Measurements from ENCODE around the gene CCDC126.

Gene CCDC126

GRCh38 chr7:23628370-23628769 lies 31.2 kb downstream of the CCDC126 start:
- H3K36me3 ChIP-seq (ENCODE audit: control insufficient read depth in 2 of 2, insufficient read depth in 1 of 2, low read length in 2 of 2) = peaks cover 0 to 3% of the 10 kb centered on the region in 2 experiments; a peak in 2 of 3 replicates
- no peak overlapping the region for H3K4me3 ChIP-seq (ENCODE audit: low read depth, low read length)
- TF ChIP-seq GLI4 (tag by site-specific recombination; IDR thresholded peaks at IDR 0.05) (no peak), PRDM1 (tag by site-specific recombination; IDR thresholded peaks at IDR 0.05) (no peak), PRDM4 (tag by site-specific recombination; IDR thresholded peaks at IDR 0.05) (no peak), ZNF133 (tag by site-specific recombination; IDR thresholded peaks at IDR 0.05) (no peak), ZNF555 (tag by site-specific recombination; conservative IDR thresholded peaks at IDR 0.05) (no peak), HOXD13 (CRISPR knock-in tag; IDR thresholded peaks at IDR 0.05; ENCODE audit: borderline replicate concordance) (no peak), OVOL3 (tag by site-specific recombination; IDR thresholded peaks at IDR 0.05) (no peak), OSR2 (tag by site-specific recombination; IDR thresholded peaks at IDR 0.05) (no peak), ZNF837 (tag by site-specific recombination; IDR thresholded peaks at IDR 0.05) (no peak)
- TF ChIP-seq, protein P1, sequence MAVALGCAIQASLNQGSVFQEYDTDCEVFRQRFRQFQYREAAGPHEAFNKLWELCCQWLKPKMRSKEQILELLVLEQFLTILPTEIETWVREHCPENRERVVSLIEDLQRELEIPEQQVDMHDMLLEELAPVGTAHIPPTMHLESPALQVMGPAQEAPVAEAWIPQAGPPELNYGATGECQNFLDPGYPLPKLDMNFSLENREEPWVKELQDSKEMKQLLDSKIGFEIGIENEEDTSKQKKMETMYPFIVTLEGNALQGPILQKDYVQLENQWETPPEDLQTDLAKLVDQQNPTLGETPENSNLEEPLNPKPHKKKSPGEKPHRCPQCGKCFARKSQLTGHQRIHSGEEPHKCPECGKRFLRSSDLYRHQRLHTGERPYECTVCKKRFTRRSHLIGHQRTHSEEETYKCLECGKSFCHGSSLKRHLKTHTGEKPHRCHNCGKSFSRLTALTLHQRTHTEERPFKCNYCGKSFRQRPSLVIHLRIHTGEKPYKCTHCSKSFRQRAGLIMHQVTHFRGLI (tag by site-specific recombination; IDR thresholded peaks at IDR 0.05) = no peak
- TF ChIP-seq, protein P2, sequence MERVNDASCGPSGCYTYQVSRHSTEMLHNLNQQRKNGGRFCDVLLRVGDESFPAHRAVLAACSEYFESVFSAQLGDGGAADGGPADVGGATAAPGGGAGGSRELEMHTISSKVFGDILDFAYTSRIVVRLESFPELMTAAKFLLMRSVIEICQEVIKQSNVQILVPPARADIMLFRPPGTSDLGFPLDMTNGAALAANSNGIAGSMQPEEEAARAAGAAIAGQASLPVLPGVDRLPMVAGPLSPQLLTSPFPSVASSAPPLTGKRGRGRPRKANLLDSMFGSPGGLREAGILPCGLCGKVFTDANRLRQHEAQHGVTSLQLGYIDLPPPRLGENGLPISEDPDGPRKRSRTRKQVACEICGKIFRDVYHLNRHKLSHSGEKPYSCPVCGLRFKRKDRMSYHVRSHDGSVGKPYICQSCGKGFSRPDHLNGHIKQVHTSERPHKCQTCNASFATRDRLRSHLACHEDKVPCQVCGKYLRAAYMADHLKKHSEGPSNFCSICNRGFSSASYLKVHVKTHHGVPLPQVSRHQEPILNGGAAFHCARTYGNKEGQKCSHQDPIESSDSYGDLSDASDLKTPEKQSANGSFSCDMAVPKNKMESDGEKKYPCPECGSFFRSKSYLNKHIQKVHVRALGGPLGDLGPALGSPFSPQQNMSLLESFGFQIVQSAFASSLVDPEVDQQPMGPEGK (tag by site-specific recombination; IDR thresholded peaks at IDR 0.05) = no peak
- H3K9me3 ChIP-seq (ENCODE audit: control insufficient read depth, insufficient read depth, low read depth, low read length) = no peaks in the 10 kb centered on the region
- CTCF ChIA-PET = no interaction called here
- no peaks in the 10 kb centered on the region for H3K4me1 ChIP-seq (ENCODE audit: control insufficient read depth, insufficient read depth, low read length)
- POLR2A ChIA-PET = no interaction called here
- no peak overlapping the region for H3K27ac ChIP-seq (ENCODE audit: extremely low read depth, low read depth, low read length)

DNA sequence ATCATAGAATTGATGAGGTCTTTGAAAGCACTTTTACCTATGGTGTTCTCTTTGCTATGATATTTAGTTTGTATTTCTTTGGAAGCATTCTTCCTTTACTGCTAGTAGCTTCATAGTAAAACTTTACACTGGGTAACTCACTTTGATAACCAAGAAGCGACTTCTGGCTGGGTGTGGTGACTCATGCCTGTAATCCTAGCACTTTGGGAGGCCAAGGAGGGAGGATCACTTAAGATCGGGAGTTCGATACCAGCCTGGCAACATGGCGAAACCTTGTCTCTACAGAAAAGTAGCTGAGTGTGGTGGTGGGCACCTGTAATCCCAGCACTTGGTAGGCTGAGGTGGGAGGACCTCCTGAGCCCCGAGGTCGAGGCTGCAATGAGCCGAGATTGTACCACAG lies 36.2 kb downstream of the CCDC126 start:
- peaks cover 0 to 2% of the 10 kb centered on the region in 2 experiments; a peak in 1 of 3 replicates for H3K36me3 ChIP-seq (ENCODE audit: control insufficient read depth in 2 of 2, insufficient read depth in 1 of 2, low read length in 2 of 2)
- TF ChIP-seq, protein P3, sequence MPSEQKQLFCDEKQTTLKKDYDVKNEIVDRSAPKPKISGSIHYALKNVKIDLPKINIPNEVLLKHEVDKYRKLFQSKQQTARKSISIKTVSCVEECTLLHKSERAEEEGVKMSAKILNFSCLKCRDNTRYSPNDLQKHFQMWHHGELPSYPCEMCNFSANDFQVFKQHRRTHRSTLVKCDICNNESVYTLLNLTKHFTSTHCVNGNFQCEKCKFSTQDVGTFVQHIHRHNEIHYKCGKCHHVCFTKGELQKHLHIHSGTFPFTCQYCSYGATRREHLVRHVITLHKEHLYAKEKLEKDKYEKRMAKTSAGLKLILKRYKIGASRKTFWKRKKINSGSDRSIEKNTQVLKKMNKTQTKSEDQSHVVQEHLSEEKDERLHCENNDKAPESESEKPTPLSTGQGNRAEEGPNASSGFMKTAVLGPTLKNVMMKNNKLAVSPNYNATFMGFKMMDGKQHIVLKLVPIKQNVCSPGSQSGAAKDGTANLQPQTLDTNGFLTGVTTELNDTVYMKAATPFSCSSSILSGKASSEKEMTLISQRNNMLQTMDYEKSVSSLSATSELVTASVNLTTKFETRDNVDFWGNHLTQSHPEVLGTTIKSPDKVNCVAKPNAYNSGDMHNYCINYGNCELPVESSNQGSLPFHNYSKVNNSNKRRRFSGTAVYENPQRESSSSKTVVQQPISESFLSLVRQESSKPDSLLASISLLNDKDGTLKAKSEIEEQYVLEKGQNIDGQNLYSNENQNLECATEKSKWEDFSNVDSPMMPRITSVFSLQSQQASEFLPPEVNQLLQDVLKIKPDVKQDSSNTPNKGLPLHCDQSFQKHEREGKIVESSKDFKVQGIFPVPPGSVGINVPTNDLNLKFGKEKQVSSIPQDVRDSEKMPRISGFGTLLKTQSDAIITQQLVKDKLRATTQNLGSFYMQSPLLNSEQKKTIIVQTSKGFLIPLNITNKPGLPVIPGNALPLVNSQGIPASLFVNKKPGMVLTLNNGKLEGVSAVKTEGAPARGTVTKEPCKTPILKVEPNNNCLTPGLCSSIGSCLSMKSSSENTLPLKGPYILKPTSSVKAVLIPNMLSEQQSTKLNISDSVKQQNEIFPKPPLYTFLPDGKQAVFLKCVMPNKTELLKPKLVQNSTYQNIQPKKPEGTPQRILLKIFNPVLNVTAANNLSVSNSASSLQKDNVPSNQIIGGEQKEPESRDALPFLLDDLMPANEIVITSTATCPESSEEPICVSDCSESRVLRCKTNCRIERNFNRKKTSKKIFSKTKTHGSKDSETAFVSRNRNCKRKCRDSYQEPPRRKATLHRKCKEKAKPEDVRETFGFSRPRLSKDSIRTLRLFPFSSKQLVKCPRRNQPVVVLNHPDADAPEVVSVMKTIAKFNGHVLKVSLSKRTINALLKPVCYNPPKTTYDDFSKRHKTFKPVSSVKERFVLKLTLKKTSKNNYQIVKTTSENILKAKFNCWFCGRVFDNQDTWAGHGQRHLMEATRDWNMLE (tag by site-specific recombination; conservative IDR thresholded peaks at IDR 0.05; ENCODE audit: low read depth) = no peak
- TF ChIP-seq ZSCAN16 (tag by site-specific recombination; IDR thresholded peaks at IDR 0.05) = no peak
- TF ChIP-seq ZNF621 (tag by site-specific recombination; IDR thresholded peaks at IDR 0.05) = no peak
- TF ChIP-seq, protein P4, sequence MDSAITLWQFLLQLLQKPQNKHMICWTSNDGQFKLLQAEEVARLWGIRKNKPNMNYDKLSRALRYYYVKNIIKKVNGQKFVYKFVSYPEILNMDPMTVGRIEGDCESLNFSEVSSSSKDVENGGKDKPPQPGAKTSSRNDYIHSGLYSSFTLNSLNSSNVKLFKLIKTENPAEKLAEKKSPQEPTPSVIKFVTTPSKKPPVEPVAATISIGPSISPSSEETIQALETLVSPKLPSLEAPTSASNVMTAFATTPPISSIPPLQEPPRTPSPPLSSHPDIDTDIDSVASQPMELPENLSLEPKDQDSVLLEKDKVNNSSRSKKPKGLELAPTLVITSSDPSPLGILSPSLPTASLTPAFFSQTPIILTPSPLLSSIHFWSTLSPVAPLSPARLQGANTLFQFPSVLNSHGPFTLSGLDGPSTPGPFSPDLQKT (IDR thresholded peaks at IDR 0.05; ENCODE audit: borderline replicate concordance, low read depth, low read length) = no peak
- no peak for TF ChIP-seq ZNF677 (tag by site-specific recombination; IDR thresholded peaks at IDR 0.05)
- TF ChIP-seq ZNF138 (tag by site-specific recombination; IDR thresholded peaks at IDR 0.05; ENCODE audit: borderline replicate concordance) = no peak
- no peak for TF ChIP-seq TCF7L2 (IDR thresholded peaks at IDR 0.05; ENCODE audit: borderline replicate concordance, low read depth, low read length)
- no peak for TF ChIP-seq ZXDB (tag by site-specific recombination; IDR thresholded peaks at IDR 0.05)
- H3K4me1 ChIP-seq (ENCODE audit: control insufficient read depth, insufficient read depth, low read length) = no peaks in the 10 kb centered on the region
- POLR2A ChIA-PET = no interaction called here
- CTCF ChIA-PET = no interaction called here
- H3K9me3 ChIP-seq (ENCODE audit: control insufficient read depth, insufficient read depth, low read depth, low read length) = no peaks in the 10 kb centered on the region
- H3K4me3 ChIP-seq (ENCODE audit: low read depth, low read length) = no peak overlapping the region
- no peak overlapping the region for H3K27ac ChIP-seq (ENCODE audit: extremely low read depth, low read depth, low read length)
